ENCODE results near the gene OR13C3. TPM values are rescaled to one million over a fixed set of nuclear protein-coding genes. Genes with fewer than 3 reads are reported as not detected.

OR13C3 gene
- total RNA-seq, 5 donors from 2014 or later (not counting 1 experiment from before 2014, with no cell fraction given): not detected

GRCh38 chr9:104556830-104557634 is 20.4 kb upstream of the OR13C3 start:
- peaks cover 7 to 15% (median 9%) of the 10 kb centered on the region in 3 donors for H3K9me3 Mint-ChIP-seq
- no peak for ATAC-seq (replicated peaks in 1 of 4)
- no peak for DNase-seq
- no peaks in the 10 kb centered on the region for H3K27me3 Mint-ChIP-seq
- Histone ChIP-seq H3K4me1 (ENCODE audit: control insufficient read depth in 1 of 2, extremely low read depth in 1 of 2, insufficient read depth in 2 of 2, low read length in 2 of 2) (no peaks in the 10 kb centered on the region), H3K4me3 (ENCODE audit: control insufficient read depth in 1 of 2, extremely low read depth in 1 of 2, low read length in 1 of 2) (no peak overlapping the region), H3K36me3 (ENCODE audit: control insufficient read depth in 2 of 2, extremely low read depth in 1 of 2, insufficient read depth in 1 of 2, low read length in 1 of 2) (no peaks in the 10 kb centered on the region), H3K27ac (ENCODE audit: low read length) (no peak overlapping the region), H3K9me3 (no peaks in the 10 kb centered on the region), H3K27me3 (replicated peaks in 1 of 2; ENCODE audit: control insufficient read depth in 2 of 2, extremely low read depth in 1 of 2, insufficient read depth in 2 of 2, low read length in 1 of 2) (peaks cover 0 to 3% of the 10 kb centered on the region in 2 experiments)
- H3K4me3 Mint-ChIP-seq: no peak overlapping the region
- 81% methylated on average over 6 of the region's 8 CpGs for WGBS (ENCODE audit: insufficient coverage)
- POLR2A ChIA-PET: no interaction called here
- H3K36me3 Mint-ChIP-seq: no peaks in the 10 kb centered on the region
- H3K27ac Mint-ChIP-seq: no peak overlapping the region
- no peaks in the 10 kb centered on the region for H3K4me1 Mint-ChIP-seq
- CTCF ChIA-PET: no interaction called here

- Mint-ChIP-seq H3K4me1 (no peaks in the 10 kb centered on the region), H3K36me3 (no peaks in the 10 kb centered on the region), H3K27ac (no peak overlapping the region), H3K4me3 (no peak overlapping the region), H3K9me3 (peaks cover 7 to 15% (median 9%) of the 10 kb centered on the region in 3 donors), H3K27me3 (no peaks in the 10 kb centered on the region)
- no peak overlapping the region for H3K4me3 ChIP-seq (ENCODE audit: control insufficient read depth in 1 of 2, extremely low read depth in 1 of 2, low read length in 1 of 2)
- H3K27ac ChIP-seq (ENCODE audit: low read length): no peak overlapping the region
- H3K27me3 ChIP-seq (replicated peaks in 1 of 2; ENCODE audit: control insufficient read depth in 2 of 2, extremely low read depth in 1 of 2, insufficient read depth in 2 of 2, low read length in 1 of 2): peaks cover 0 to 3% of the 10 kb centered on the region in 2 experiments
- ATAC-seq (replicated peaks in 1 of 4) (no peak), DNase-seq (no peak)
- POLR2A ChIA-PET: no interaction called here
- H3K4me1 ChIP-seq (ENCODE audit: control insufficient read depth in 1 of 2, extremely low read depth in 1 of 2, insufficient read depth in 2 of 2, low read length in 2 of 2): no peaks in the 10 kb centered on the region
- H3K36me3 ChIP-seq (ENCODE audit: control insufficient read depth in 2 of 2, extremely low read depth in 1 of 2, insufficient read depth in 1 of 2, low read length in 1 of 2): no peaks in the 10 kb centered on the region
- no peaks in the 10 kb centered on the region for H3K9me3 ChIP-seq
- WGBS (ENCODE audit: insufficient coverage): no CpG with 5 or more reads among the region's 1 CpG
- CTCF ChIA-PET: no interaction called here
Observed at GRCh38 chr9:104555521-104555920, 18.9 kb upstream of the OR13C3 start.

GRCh38 chr9:104553261-104553660 is 16.6 kb upstream of the OR13C3 start:
- no CpG with 5 or more reads among the region's 1 CpG for WGBS (ENCODE audit: insufficient coverage)
- H3K27me3 ChIP-seq (replicated peaks in 1 of 2; ENCODE audit: control insufficient read depth in 2 of 2, extremely low read depth in 1 of 2, insufficient read depth in 2 of 2, low read length in 1 of 2): peaks cover 0 to 3% of the 10 kb centered on the region in 2 experiments
- no peak overlapping the region for H3K27ac Mint-ChIP-seq
- no peaks in the 10 kb centered on the region for H3K27me3 Mint-ChIP-seq
- no peaks in the 10 kb centered on the region for H3K4me1 ChIP-seq (ENCODE audit: control insufficient read depth in 1 of 2, extremely low read depth in 1 of 2, insufficient read depth in 2 of 2, low read length in 2 of 2)
- H3K27ac ChIP-seq (ENCODE audit: low read length): no peak overlapping the region
- CTCF ChIA-PET: no interaction called here
- DNase-seq: no peak
- H3K4me3 ChIP-seq (ENCODE audit: control insufficient read depth in 1 of 2, extremely low read depth in 1 of 2, low read length in 1 of 2): no peak overlapping the region
- POLR2A ChIA-PET: no interaction called here
- peaks cover 6 to 9% (median 9%) of the 10 kb centered on the region in 3 donors for H3K9me3 Mint-ChIP-seq
- H3K36me3 ChIP-seq (ENCODE audit: control insufficient read depth in 2 of 2, extremely low read depth in 1 of 2, insufficient read depth in 1 of 2, low read length in 1 of 2): no peaks in the 10 kb centered on the region
- no peaks in the 10 kb centered on the region for H3K4me1 Mint-ChIP-seq
- H3K9me3 ChIP-seq: no peaks in the 10 kb centered on the region
- H3K36me3 Mint-ChIP-seq: no peaks in the 10 kb centered on the region
- no peak for ATAC-seq (replicated peaks in 1 of 4)
- H3K4me3 Mint-ChIP-seq: no peak overlapping the region

DNA sequence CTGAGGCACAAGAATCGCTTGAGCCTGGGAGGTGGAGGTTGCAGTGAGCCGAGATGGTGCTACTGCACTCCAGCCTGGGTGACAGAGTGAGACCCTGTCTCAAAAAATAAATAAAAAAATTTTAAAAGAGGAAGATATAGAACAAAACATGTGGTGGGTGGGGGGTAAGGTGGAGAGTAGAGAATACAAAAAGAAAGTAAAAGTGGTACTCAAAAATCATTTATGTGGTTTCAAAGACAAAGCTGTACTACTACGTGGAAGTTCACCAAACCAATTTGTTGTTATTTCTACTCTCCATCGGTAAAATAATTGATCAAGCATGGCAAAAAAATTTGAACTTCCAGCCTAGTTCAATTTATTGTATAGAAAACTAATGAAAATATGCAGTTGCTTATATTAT is 8.0 kb upstream of the OR13C3 start:
- Mint-ChIP-seq H3K36me3 (no peaks in the 10 kb centered on the region), H3K27me3 (no peaks in the 10 kb centered on the region), H3K27ac (no peak overlapping the region), H3K4me1 (no peaks in the 10 kb centered on the region), H3K9me3 (peaks cover 0 to 2% (median 0%) of the 10 kb centered on the region in 3 donors), H3K4me3 (no peak overlapping the region)
- H3K27me3 ChIP-seq (replicated peaks in 1 of 2; ENCODE audit: control insufficient read depth in 2 of 2, extremely low read depth in 1 of 2, insufficient read depth in 2 of 2, low read length in 1 of 2): no peaks in the 10 kb centered on the region
- H3K27ac ChIP-seq (ENCODE audit: low read length): no peak overlapping the region
- CTCF ChIA-PET: no interaction called here
- no peaks in the 10 kb centered on the region for H3K36me3 ChIP-seq (ENCODE audit: control insufficient read depth in 2 of 2, extremely low read depth in 1 of 2, insufficient read depth in 1 of 2, low read length in 1 of 2)
- H3K4me1 ChIP-seq (ENCODE audit: control insufficient read depth in 1 of 2, extremely low read depth in 1 of 2, insufficient read depth in 2 of 2, low read length in 2 of 2): no peaks in the 10 kb centered on the region
- H3K4me3 ChIP-seq (ENCODE audit: control insufficient read depth in 1 of 2, extremely low read depth in 1 of 2, low read length in 1 of 2): no peak overlapping the region
- no CpG with 5 or more reads among the region's 4 CpGs for WGBS (ENCODE audit: insufficient coverage)
- no peaks in the 10 kb centered on the region for H3K9me3 ChIP-seq
- POLR2A ChIA-PET: no interaction called here
- no peak for ATAC-seq (replicated peaks in 1 of 4)
- DNase-seq: no peak

DNA sequence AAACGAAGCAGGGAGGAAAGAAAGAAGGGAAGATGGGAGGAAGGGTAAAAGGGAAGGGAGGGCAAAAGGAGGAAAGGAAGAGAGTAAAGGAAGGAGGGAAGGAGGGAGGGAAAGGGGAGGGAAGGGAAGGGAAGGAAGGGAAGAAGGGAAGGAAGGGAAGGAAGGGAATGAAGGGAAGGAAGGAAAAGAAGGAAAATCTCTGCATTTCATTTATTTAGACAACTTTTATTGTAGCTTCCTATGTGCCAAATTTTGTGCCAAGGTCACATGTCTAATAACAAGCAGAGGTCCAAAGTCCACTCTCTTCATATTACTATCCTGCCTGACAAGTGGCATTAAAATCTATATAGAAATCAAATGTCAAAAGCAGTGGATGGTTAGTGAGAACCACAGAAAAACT is 2.6 kb upstream of the OR13C3 start:
- no peaks in the 10 kb centered on the region for H3K27me3 Mint-ChIP-seq
- Histone ChIP-seq H3K4me1 (ENCODE audit: control insufficient read depth in 1 of 2, extremely low read depth in 1 of 2, insufficient read depth in 2 of 2, low read length in 2 of 2) (no peaks in the 10 kb centered on the region), H3K27me3 (replicated peaks in 1 of 2; ENCODE audit: control insufficient read depth in 2 of 2, extremely low read depth in 1 of 2, insufficient read depth in 2 of 2, low read length in 1 of 2) (no peaks in the 10 kb centered on the region), H3K27ac (ENCODE audit: low read length) (no peak overlapping the region), H3K36me3 (ENCODE audit: control insufficient read depth in 2 of 2, extremely low read depth in 1 of 2, insufficient read depth in 1 of 2, low read length in 1 of 2) (no peaks in the 10 kb centered on the region), H3K9me3 (no peaks in the 10 kb centered on the region), H3K4me3 (ENCODE audit: control insufficient read depth in 1 of 2, extremely low read depth in 1 of 2, low read length in 1 of 2) (no peak overlapping the region)
- ChIA-PET POLR2A (no interaction called here), CTCF (no interaction called here)
- H3K9me3 Mint-ChIP-seq: no peaks in the 10 kb centered on the region
- no peak overlapping the region for H3K4me3 Mint-ChIP-seq
- no peaks in the 10 kb centered on the region for H3K4me1 Mint-ChIP-seq
- WGBS (ENCODE audit: insufficient coverage): 25% methylated on average over 1 of the region's 1 CpG
- DNase-seq (no peak), ATAC-seq (replicated peaks in 1 of 4) (no peak)
- H3K36me3 Mint-ChIP-seq: no peaks in the 10 kb centered on the region
- H3K27ac Mint-ChIP-seq: no peak overlapping the region

DNA sequence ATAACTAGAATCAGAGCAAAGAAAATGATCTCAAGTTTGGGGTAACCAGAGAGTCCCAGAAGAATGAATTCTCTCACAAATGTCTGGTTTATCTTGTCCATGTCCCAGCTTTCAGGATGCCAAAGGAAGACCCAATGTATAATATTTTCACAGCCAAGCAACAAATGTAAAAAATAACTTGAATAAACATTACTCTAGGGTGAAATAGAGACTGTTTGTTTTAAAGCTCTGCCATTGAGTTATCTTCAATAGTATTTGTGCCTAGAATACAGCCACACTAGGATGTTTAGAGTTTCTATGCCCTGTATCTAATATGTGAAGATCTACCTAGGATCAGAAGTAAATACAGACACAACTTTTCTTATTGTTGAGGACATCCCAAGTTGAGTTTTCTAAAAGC is 9.5 kb downstream of the OR13C3 start, which contains the start of gene OR13C4:
OR13C4 (minus strand) TSS at position 101 of the 400 bp plus-strand sequence; CDS start at position 101, 0 bp downstream.
- H3K4me3 ChIP-seq (ENCODE audit: control insufficient read depth in 1 of 2, extremely low read depth in 1 of 2, low read length in 1 of 2): no peak within 1 kb of the TSS
- H3K27me3 ChIP-seq (replicated peaks in 1 of 2; ENCODE audit: control insufficient read depth in 2 of 2, extremely low read depth in 1 of 2, insufficient read depth in 2 of 2, low read length in 1 of 2): no peaks in the 10 kb centered on the region
- Mint-ChIP-seq H3K9me3 (peaks cover 5 to 11% (median 6%) of the 10 kb centered on the region in 3 donors), H3K27me3 (no peaks in the 10 kb centered on the region), H3K27ac (no peak within 1 kb of the TSS), H3K4me1 (no peaks in the 10 kb centered on the region), H3K36me3 (no peaks in the 10 kb centered on the region), H3K4me3 (no peak within 1 kb of the TSS)
- no peak within 1 kb of the TSS for H3K27ac ChIP-seq (ENCODE audit: low read length)
- H3K36me3 ChIP-seq (ENCODE audit: control insufficient read depth in 2 of 2, extremely low read depth in 1 of 2, insufficient read depth in 1 of 2, low read length in 1 of 2): no peaks in the 10 kb centered on the region
- no peak for DNase-seq
- CTCF ChIA-PET: no interaction called here
- ATAC-seq (replicated peaks in 1 of 4): no peak
- POLR2A ChIA-PET: no interaction called here
- no peaks in the 10 kb centered on the region for H3K9me3 ChIP-seq
- no peaks in the 10 kb centered on the region for H3K4me1 ChIP-seq (ENCODE audit: control insufficient read depth in 1 of 2, extremely low read depth in 1 of 2, insufficient read depth in 2 of 2, low read length in 2 of 2)

All from T-cell (primary cell).